ENCODE results near the gene STK38L. TPM values are rescaled to one million over a fixed set of nuclear protein-coding genes. Genes with fewer than 3 reads are reported as not detected.

STK38L gene
- total RNA-seq, 3 donors from 2014 or later, result 29.4 to 48.8 (median 37.9) TPM

DNA sequence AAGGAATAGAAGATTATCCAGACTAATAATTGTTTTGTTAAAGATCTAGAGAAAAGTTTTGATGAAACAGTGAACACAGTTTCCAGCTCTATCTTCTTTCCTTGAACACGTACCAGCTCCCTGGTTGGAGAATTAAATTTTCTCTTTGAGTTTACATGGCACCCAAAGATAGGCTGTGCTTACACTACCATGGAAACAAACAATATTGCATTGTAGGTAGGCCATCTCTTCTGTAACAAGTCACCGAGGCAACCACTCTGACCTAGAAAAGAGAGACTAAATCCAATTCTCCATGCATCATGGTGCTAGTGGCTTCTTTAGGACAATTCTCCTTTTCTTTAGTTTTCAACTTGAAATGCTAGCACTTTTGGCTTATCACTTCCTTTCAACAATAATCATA is 98.5 kb downstream of the STK38L start:
- H3K4me1 ChIP-seq, result no peaks in the 10 kb centered on the region
- intact Hi-C loops (cut with DNase I; ENCODE audit: low total_unique reads), result no loop called here
- TF ChIP-seq POLR2AphosphoS5 (IDR thresholded peaks at IDR 0.05) (no peak), POLR2A (IDR thresholded peaks at IDR 0.05) (no peak)
- TF ChIP-seq, protein P1, sequence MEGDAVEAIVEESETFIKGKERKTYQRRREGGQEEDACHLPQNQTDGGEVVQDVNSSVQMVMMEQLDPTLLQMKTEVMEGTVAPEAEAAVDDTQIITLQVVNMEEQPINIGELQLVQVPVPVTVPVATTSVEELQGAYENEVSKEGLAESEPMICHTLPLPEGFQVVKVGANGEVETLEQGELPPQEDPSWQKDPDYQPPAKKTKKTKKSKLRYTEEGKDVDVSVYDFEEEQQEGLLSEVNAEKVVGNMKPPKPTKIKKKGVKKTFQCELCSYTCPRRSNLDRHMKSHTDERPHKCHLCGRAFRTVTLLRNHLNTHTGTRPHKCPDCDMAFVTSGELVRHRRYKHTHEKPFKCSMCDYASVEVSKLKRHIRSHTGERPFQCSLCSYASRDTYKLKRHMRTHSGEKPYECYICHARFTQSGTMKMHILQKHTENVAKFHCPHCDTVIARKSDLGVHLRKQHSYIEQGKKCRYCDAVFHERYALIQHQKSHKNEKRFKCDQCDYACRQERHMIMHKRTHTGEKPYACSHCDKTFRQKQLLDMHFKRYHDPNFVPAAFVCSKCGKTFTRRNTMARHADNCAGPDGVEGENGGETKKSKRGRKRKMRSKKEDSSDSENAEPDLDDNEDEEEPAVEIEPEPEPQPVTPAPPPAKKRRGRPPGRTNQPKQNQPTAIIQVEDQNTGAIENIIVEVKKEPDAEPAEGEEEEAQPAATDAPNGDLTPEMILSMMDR (IDR thresholded peaks at IDR 0.05), result no peak
- H3K9me3 ChIP-seq, result no peaks in the 10 kb centered on the region
- no peaks in the 10 kb centered on the region for H3K27me3 ChIP-seq
- H3K4me3 ChIP-seq, result no peak overlapping the region
- no peak overlapping the region for H3K27ac ChIP-seq
- no peak for DNase-seq (ENCODE audit: low spot score in 2 of 2)
- H3K36me3 ChIP-seq, result no peaks in the 10 kb centered on the region

DNA sequence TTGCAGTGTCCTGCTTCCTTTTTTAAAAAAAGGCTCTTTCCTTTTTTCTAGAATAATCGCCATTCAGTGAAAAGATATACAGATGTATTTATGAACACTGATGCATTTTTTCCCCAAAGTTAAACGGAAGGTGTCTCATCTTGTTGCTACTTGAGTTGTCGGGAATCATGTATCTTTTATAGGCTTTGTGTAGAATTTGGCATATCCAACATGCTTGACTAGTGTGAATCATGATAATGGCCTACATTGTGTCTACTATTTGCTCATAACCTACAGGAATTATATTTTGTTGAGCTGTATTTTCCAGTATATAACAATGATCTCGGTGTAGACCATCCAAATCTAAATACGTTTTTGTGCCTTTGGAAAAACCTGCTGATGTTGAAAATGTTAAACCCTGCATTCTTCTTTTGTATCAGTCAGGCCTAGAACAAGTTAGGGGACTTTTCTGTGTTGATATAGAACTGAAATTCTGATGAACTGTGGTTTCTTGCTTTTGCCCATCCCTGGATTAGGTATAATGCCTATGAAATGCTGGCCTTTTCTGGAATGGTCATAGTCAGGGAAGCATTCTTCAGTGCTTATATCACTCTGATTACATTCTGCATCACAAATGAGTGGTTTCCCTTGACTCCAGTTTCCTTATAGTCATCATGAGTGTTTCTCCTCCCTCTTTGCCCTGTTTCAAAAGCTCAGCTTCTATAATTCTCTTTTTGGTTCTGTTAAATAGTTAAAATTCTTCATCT is 99.3 kb downstream of the STK38L start:
- no peak overlapping the region for H3K4me3 ChIP-seq
- DNase-seq (ENCODE audit: low spot score in 2 of 2), result no peak
- intact Hi-C loops (cut with DNase I; ENCODE audit: low total_unique reads), result no loop called here
- H3K27me3 ChIP-seq, result no peaks in the 10 kb centered on the region
- no peaks in the 10 kb centered on the region for H3K4me1 ChIP-seq
- no peak for TF ChIP-seq POLR2A (IDR thresholded peaks at IDR 0.05)
- TF ChIP-seq, protein P1 (IDR thresholded peaks at IDR 0.05), result no peak
- TF ChIP-seq POLR2AphosphoS5 (IDR thresholded peaks at IDR 0.05), result no peak
- no peaks in the 10 kb centered on the region for H3K9me3 ChIP-seq
- H3K36me3 ChIP-seq, result no peaks in the 10 kb centered on the region
- H3K27ac ChIP-seq, result no peak overlapping the region

DNA sequence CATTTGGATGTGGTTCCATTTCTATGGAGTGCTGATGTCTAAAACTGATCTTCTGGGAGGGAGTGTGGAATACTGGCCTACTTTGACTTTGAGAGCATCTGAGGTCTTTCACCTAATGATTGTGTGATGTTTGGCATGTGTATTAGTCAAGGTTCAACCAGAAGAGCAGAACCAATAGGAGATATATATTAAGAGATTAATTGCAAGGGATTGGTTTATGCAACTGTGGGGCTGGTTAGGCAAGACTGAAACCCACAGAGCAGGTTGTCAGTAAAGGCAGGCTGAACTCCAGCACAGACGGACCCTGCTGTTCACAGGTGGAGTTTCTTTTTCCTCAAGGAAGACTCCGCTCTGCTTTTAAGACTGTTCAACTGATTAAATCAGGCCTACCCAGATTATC is 100.2 kb downstream of the STK38L start:
- Histone ChIP-seq H3K4me1 (no peaks in the 10 kb centered on the region), H3K27me3 (no peaks in the 10 kb centered on the region), H3K4me3 (no peak overlapping the region), H3K36me3 (no peaks in the 10 kb centered on the region), H3K9me3 (no peaks in the 10 kb centered on the region), H3K27ac (no peak overlapping the region)
- intact Hi-C loops (cut with DNase I; ENCODE audit: low total_unique reads), result no loop called here
- no peak for DNase-seq (ENCODE audit: low spot score in 2 of 2)
- no peak for TF ChIP-seq POLR2A (IDR thresholded peaks at IDR 0.05)
- no peak for TF ChIP-seq POLR2AphosphoS5 (IDR thresholded peaks at IDR 0.05)
- TF ChIP-seq, protein P1 (IDR thresholded peaks at IDR 0.05), result no peak

DNA sequence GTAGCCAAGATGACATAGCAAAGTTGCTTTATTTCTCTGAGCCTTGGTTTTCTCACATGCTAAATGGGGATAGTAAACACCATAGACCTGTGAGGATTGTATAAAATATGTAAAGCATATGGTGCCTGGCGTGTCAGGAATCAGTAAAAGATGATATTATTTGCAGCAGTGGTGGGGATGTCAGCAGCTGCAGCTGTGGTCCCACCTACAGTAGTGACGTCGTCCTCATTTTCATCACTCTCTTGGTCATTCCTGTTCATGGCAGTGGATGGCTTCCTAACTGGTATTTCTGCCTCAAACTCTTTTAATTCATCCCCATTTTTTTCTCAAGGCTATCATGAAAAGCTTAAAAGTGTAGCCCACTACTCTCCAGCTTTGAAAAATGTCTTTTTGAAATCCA is 100.7 kb downstream of the STK38L start:
- Histone ChIP-seq H3K36me3 (no peaks in the 10 kb centered on the region), H3K27ac (no peak overlapping the region), H3K9me3 (no peaks in the 10 kb centered on the region), H3K4me3 (no peak overlapping the region), H3K27me3 (no peaks in the 10 kb centered on the region), H3K4me1 (no peaks in the 10 kb centered on the region)
- intact Hi-C loops (cut with DNase I; ENCODE audit: low total_unique reads), result no loop called here
- no peak for TF ChIP-seq POLR2AphosphoS5 (IDR thresholded peaks at IDR 0.05)
- no peak for TF ChIP-seq POLR2A (IDR thresholded peaks at IDR 0.05)
- TF ChIP-seq, protein P1 (IDR thresholded peaks at IDR 0.05), result no peak
- no peak for DNase-seq (ENCODE audit: low spot score in 2 of 2)

DNA sequence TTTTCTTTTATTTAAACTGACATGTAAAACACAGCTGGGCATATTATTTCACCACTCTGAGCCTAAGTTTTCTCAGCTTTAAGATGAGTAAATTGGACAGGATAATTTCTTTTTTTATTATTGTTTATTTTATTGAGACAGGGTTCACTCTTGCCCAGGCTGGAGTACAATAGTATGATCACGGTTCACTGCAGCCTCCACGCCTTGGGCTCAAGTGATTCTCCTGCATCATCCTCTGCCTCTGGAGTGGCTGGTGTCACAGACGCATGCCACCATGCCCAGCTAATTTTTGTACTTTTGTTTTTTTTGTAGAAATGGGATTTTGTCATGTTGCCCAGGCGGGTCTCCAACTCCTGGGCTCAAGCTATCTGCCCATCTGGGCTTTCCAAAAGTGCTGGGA is 101.3 kb downstream of the STK38L start:
- no peaks in the 10 kb centered on the region for H3K27me3 ChIP-seq
- H3K36me3 ChIP-seq, result no peaks in the 10 kb centered on the region
- no peak overlapping the region for H3K27ac ChIP-seq
- intact Hi-C loops (cut with DNase I; ENCODE audit: low total_unique reads), result no loop called here
- no peaks in the 10 kb centered on the region for H3K4me1 ChIP-seq
- H3K9me3 ChIP-seq, result no peaks in the 10 kb centered on the region
- H3K4me3 ChIP-seq, result no peak overlapping the region
- no peak for DNase-seq (ENCODE audit: low spot score in 2 of 2)
- TF ChIP-seq POLR2AphosphoS5 (IDR thresholded peaks at IDR 0.05), result no peak
- TF ChIP-seq POLR2A (IDR thresholded peaks at IDR 0.05), result no peak
- TF ChIP-seq, protein P1 (IDR thresholded peaks at IDR 0.05), result no peak
